Sciatic nerve (tissue), 2 donors: ENCODE data around the gene ZFAND3. TPM values are rescaled to one million over a fixed set of nuclear protein-coding genes. Genes with fewer than 3 reads are reported as not detected.
"Not testable (repeated sequence)": the region's sequence is repeated elsewhere in the genome, so short reads cannot be mapped to it uniquely, and the experiment has no call there.

Experiments
- ATAC-seq: fragments of 200-7000 bp; cut with Tn5 transposase; one replicate; pipeline ENCODE4 v1.9.1; 2020; ENCODE audit warnings: mild to moderate bottlenecking, moderate library complexity
- DNase-seq: peaks from one replicate; pipeline ENCODE4 v3.0.0-alpha.2; 2020; ENCODE audit warnings: low spot score
- intact Hi-C: fragments of 100-400 bp; cut with DNase I; formaldehyde crosslinking; loops from one replicate; pipeline ENCODE4 v1.14.2; 2022
- total RNA-seq: library from RNA; stranded (reverse); fragmentation: NEBNext Ultra II Directional; extraction: Animal tissue kit (Norgen Biotek cat#: 25700); gene quantifications from one replicate; pipeline ENCODE4 v1.2.1, GENCODE V29; 2021
- donor health status: DM: no; HTN: no; CAD: no.
- donor health status: DM: no; HTN: no; CAD: no.

Gene ZFAND3
- total RNA-seq, 1 donor from 2014 or later = 58.9 TPM

- intact Hi-C loops = no loop called here
- ATAC-seq = peak; percentile 30
- no peak for DNase-seq
These were observed 58.7 kb downstream of the ZFAND3 start for GRCh38 chr6:37878150-37878710.

- ATAC-seq = not testable (repeated sequence)
These were observed 61.1 kb downstream of the ZFAND3 start for GRCh38 chr6:37880602-37881001.

GRCh38 chr6:37882292-37882691 lies 62.8 kb downstream of the ZFAND3 start:
- no peak for DNase-seq
- ATAC-seq = no peak
- intact Hi-C loops = no loop called here

More at GRCh38 chr6:37880602-37881001, 61.1 kb downstream of the ZFAND3 start:
- intact Hi-C loops, DNase-seq: not testable (repeated sequence)

- no peak for DNase-seq
- intact Hi-C loops = no loop called here
- no peak for ATAC-seq
These were observed 63.3 kb downstream of the ZFAND3 start for GRCh38 chr6:37882724-37883413.

- no peak for DNase-seq
- intact Hi-C loops = no loop called here
- no peak for ATAC-seq
These were observed 65.0 kb downstream of the ZFAND3 start for GRCh38 chr6:37884548-37884947.

GRCh38 chr6:37889051-37889450 lies 69.5 kb downstream of the ZFAND3 start:
- DNase-seq (no peak), ATAC-seq (no peak)

GRCh38 chr6:37889486-37889885 lies 70.0 kb downstream of the ZFAND3 start:
- DNase-seq = no peak
- intact Hi-C loops = no loop called here
- ATAC-seq = no peak

More at GRCh38 chr6:37889051-37889450, 69.5 kb downstream of the ZFAND3 start:
- intact Hi-C loops = no loop called here

- no peak for ATAC-seq
These were observed 71.5 kb downstream of the ZFAND3 start for GRCh38 chr6:37891072-37891471.

GRCh38 chr6:37893257-37893656 lies 73.7 kb downstream of the ZFAND3 start:
- ATAC-seq (no peak), DNase-seq (no peak)
- intact Hi-C loops = no loop called here

More at GRCh38 chr6:37891072-37891471, 71.5 kb downstream of the ZFAND3 start:
- DNase-seq = no peak
- intact Hi-C loops = no loop called here

GRCh38 chr6:37893734-37894133 lies 74.2 kb downstream of the ZFAND3 start:
- intact Hi-C loops, ATAC-seq, DNase-seq: not testable (repeated sequence)

GRCh38 chr6:37894585-37894984 lies 75.1 kb downstream of the ZFAND3 start:
- DNase-seq = no peak
- no peak for ATAC-seq
- intact Hi-C loops = no loop called here

- DNase-seq (no peak), ATAC-seq (no peak)
- intact Hi-C loops = no loop called here
These were observed 77.8 kb downstream of the ZFAND3 start for GRCh38 chr6:37897321-37897720.

GRCh38 chr6:37897818-37898515 lies 78.4 kb downstream of the ZFAND3 start:
- intact Hi-C loops = no loop called here
- ATAC-seq (no peak), DNase-seq (no peak)

GRCh38 chr6:37903351-37904340 lies 84.1 kb downstream of the ZFAND3 start:
- ATAC-seq (peak; percentile 66), DNase-seq (no peak)
- intact Hi-C loops = no loop called here

- intact Hi-C loops = no loop called here
- DNase-seq (no peak), ATAC-seq (no peak)
These were observed 85.1 kb downstream of the ZFAND3 start for GRCh38 chr6:37904590-37904989.

GRCh38 chr6:37906121-37906520 lies 86.6 kb downstream of the ZFAND3 start:
- ATAC-seq = no peak
- intact Hi-C loops = no loop called here
- no peak for DNase-seq

- ATAC-seq = no peak
- intact Hi-C loops = no loop called here
- DNase-seq = no peak
These were observed 91.5 kb downstream of the ZFAND3 start for GRCh38 chr6:37910998-37911397.

GRCh38 chr6:37913210-37913609 lies 93.7 kb downstream of the ZFAND3 start:
- no peak for DNase-seq
- ATAC-seq = no peak
- intact Hi-C loops = no loop called here

GRCh38 chr6:37915463-37915862 lies 95.9 kb downstream of the ZFAND3 start:
- ATAC-seq (no peak), DNase-seq (no peak)
- intact Hi-C loops = no loop called here
